GM23248 (cell line): Measurements from ENCODE around the gene WBP4. TPM values are rescaled to one million over a fixed set of nuclear protein-coding genes. Genes with fewer than 3 reads are reported as not detected.

Experiments
- DNase-seq: peaks from one replicate; pipeline ENCODE4 v3.0.0-alpha.2; 2015
- H2AFZ ChIP-seq: fragments of 200-600 bp; sonication (generic); 2 replicates; pipeline ENCODE4 v1.6.1; 2016; ENCODE audit warnings: antibody characterized with exemption
- H3F3A ChIP-seq: fragments of 200-600 bp; sonication (generic); 2 replicates; pipeline ENCODE4 v1.6.1; 2016; ENCODE audit warnings: mild to moderate bottlenecking, antibody characterized with exemption, mixed run types; ENCODE audit not compliant: insufficient read depth
- H3K27ac ChIP-seq: fragments of 200-600 bp; sonication (generic); 2 replicates; pipeline ENCODE4 v1.5.1; 2016; ENCODE audit warnings: mild to moderate bottlenecking
- H3K27me3 ChIP-seq: fragments of 200-600 bp; sonication (generic); replicated peaks from 2 replicates; pipeline ENCODE4 v1.6.1; 2016; ENCODE audit warnings: mild to moderate bottlenecking; ENCODE audit not compliant: insufficient read depth
- H3K36me3 ChIP-seq: fragments of 200-600 bp; sonication (generic); 2 replicates; pipeline ENCODE4 v1.6.1; 2016; ENCODE audit warnings: low read depth, mild to moderate bottlenecking
- H3K4me1 ChIP-seq: fragments of 200-600 bp; sonication (generic); 2 replicates; pipeline ENCODE4 v1.6.1; 2016; ENCODE audit warnings: mild to moderate bottlenecking; ENCODE audit not compliant: insufficient read depth
- H3K4me2 ChIP-seq: fragments of 200-600 bp; sonication (generic); one replicate; pipeline ENCODE4 v1.6.1; 2016; ENCODE audit warnings: mild to moderate bottlenecking; ENCODE audit not compliant: unreplicated experiment
- H3K4me3 ChIP-seq: fragments of 200-600 bp; sonication (generic); 2 replicates; pipeline ENCODE4 v1.5.1; 2016; ENCODE audit warnings: mild to moderate bottlenecking
- H3K79me2 ChIP-seq: fragments of 200-600 bp; sonication (generic); 2 replicates; pipeline ENCODE4 v1.6.1; 2016; ENCODE audit warnings: mild to moderate bottlenecking; ENCODE audit not compliant: insufficient read depth
- H3K9ac ChIP-seq: fragments of 200-600 bp; sonication (generic); 2 replicates; pipeline ENCODE4 v1.6.1; 2016; ENCODE audit warnings: mild to moderate bottlenecking
- H3K9me2 ChIP-seq: fragments of 200-600 bp; sonication (generic); 2 replicates; pipeline ENCODE4 v1.6.1; 2016; ENCODE audit warnings: mixed run types, mild to moderate bottlenecking, moderate library complexity; ENCODE audit not compliant: insufficient read depth
- H3K9me3 ChIP-seq: fragments of 200-600 bp; sonication (generic); one replicate; pipeline ENCODE4 v1.6.1; 2017; ENCODE audit warnings: low read depth
- H4K20me1 ChIP-seq: fragments of 200-600 bp; sonication (generic); 2 replicates; pipeline ENCODE4 v1.6.0; 2016; ENCODE audit not compliant: insufficient read depth
- EZH2 ChIP-seq: fragments of 200-600 bp; sonication (generic); IDR thresholded peaks from 2 replicates; pipeline ENCODE4 v1.6.1; 2018; ENCODE audit warnings: antibody characterized with exemption, mild to moderate bottlenecking; ENCODE audit not compliant: insufficient read depth, poor library complexity, severe bottlenecking
- EZH2phosphoT487 ChIP-seq: fragments of 200-600 bp; sonication (generic); IDR thresholded peaks from 2 replicates; pipeline ENCODE4 v1.6.1; 2018; ENCODE audit warnings: antibody characterized with exemption, moderate library complexity, mild to moderate bottlenecking, low read depth; ENCODE audit not compliant: insufficient read depth
- WGBS, 2 experiments: methylation state at CpG; one replicate each; pipeline ENCODE4 v1.1.6; 2015 to 2017; ENCODE audit warnings: low lambda C conversion rate in 2 of 2, low coverage in 1 of 2; ENCODE audit errors: missing lambda C conversion rate in 2 of 2; 5-methylcytosine and 5-hydroxymethylcytosine counted together
- in situ Hi-C: fragments of 300-500 bp; cut with MboI; formaldehyde crosslinking; loops from 2 replicates; pipeline ENCODE4 v1.15.0; 2020
- polyA plus RNA-seq: library from polyadenylated mRNA; unstranded; fragments of >200 nt; fragmentation: Nextera tagmentation; extraction: Ambion mirVana; gene quantifications from 2 replicates; pipeline ENCODE4 v1.2.1, GENCODE V29; 2016
- total RNA-seq: library from RNA; depleted of rRNA; stranded (reverse); fragments of >200 nt; shearing (Covaris generic); gene quantifications from 2 replicates; pipeline ENCODE4 v1.2.3, GENCODE V29; 2014

WBP4 gene
- total and polyA plus RNA-seq, 2 experiments from 2014 or later: 11.8 to 14.0 TPM

GRCh38 chr13:41098761-41099160, 37.5 kb downstream of the WBP4 start:
- Histone ChIP-seq H3K27me3 (no peaks in the 10 kb centered on the region), H3K36me3 (no peaks in the 10 kb centered on the region), H3K27ac (no peak overlapping the region), H3K79me2 (no peaks in the 10 kb centered on the region), H3K9me3 (no peaks in the 10 kb centered on the region), H3K4me2 (no peak overlapping the region), H3K4me1 (no peaks in the 10 kb centered on the region), H3K4me3 (no peak overlapping the region), H3K9me2 (no peaks in the 10 kb centered on the region), H4K20me1 (no peaks in the 10 kb centered on the region), H3F3A (no peaks in the 10 kb centered on the region), H2AFZ (no peak overlapping the region), H3K9ac (no peak overlapping the region)
- 91 to 100% methylated on average over 1 of the region's 1 CpG for WGBS, 2 experiments
- TF ChIP-seq EZH2 (no peak), EZH2phosphoT487 (no peak)
- no peak for DNase-seq
- in situ Hi-C loops: no loop called here

- Histone ChIP-seq H3K4me1 (no peaks in the 10 kb centered on the region), H3K27ac (no peak overlapping the region), H3K9ac (no peak overlapping the region), H3K4me3 (no peak overlapping the region), H3K4me2 (no peak overlapping the region), H2AFZ (no peak overlapping the region), H3K36me3 (no peaks in the 10 kb centered on the region), H4K20me1 (no peaks in the 10 kb centered on the region), H3K9me3 (no peaks in the 10 kb centered on the region), H3F3A (no peaks in the 10 kb centered on the region), H3K79me2 (no peaks in the 10 kb centered on the region), H3K27me3 (no peaks in the 10 kb centered on the region), H3K9me2 (no peaks in the 10 kb centered on the region)
- no peak for DNase-seq
- in situ Hi-C loops: no loop called here
- TF ChIP-seq EZH2phosphoT487: no peak
- TF ChIP-seq EZH2: no peak
Observed at GRCh38 chr13:41099986-41100385, 38.7 kb downstream of the WBP4 start.

- Histone ChIP-seq H3K36me3 (no peaks in the 10 kb centered on the region), H3K9me3 (no peaks in the 10 kb centered on the region), H3K9me2 (no peaks in the 10 kb centered on the region), H3F3A (no peaks in the 10 kb centered on the region), H3K4me3 (no peak overlapping the region), H3K9ac (no peak overlapping the region), H3K4me2 (no peak overlapping the region), H3K27ac (no peak overlapping the region), H3K79me2 (no peaks in the 10 kb centered on the region), H2AFZ (no peak overlapping the region), H3K27me3 (no peaks in the 10 kb centered on the region), H4K20me1 (no peaks in the 10 kb centered on the region), H3K4me1 (no peaks in the 10 kb centered on the region)
- in situ Hi-C loops: no loop called here
- DNase-seq: no peak
- TF ChIP-seq EZH2phosphoT487 (no peak), EZH2 (no peak)
- 83 to 85% methylated on average over 12 to 13 of the region's 15 CpGs for WGBS, 2 experiments
Observed at GRCh38 chr13:41107104-41107571, 45.8 kb downstream of the WBP4 start.

- Histone ChIP-seq H4K20me1 (no peaks in the 10 kb centered on the region), H3K4me3 (no peak overlapping the region), H3K4me2 (no peak overlapping the region), H3F3A (no peaks in the 10 kb centered on the region), H3K4me1 (no peaks in the 10 kb centered on the region), H3K27me3 (no peaks in the 10 kb centered on the region), H3K27ac (no peak overlapping the region), H3K9me2 (no peaks in the 10 kb centered on the region), H3K36me3 (no peaks in the 10 kb centered on the region), H2AFZ (no peak overlapping the region), H3K79me2 (no peaks in the 10 kb centered on the region), H3K9me3 (no peaks in the 10 kb centered on the region), H3K9ac (no peak overlapping the region)
- WGBS, 2 experiments: 56 to 67% methylated on average over 7 of the region's 7 CpGs
- TF ChIP-seq EZH2: no peak
- no peak for TF ChIP-seq EZH2phosphoT487
- in situ Hi-C loops: no loop called here
- DNase-seq: no peak
Observed at GRCh38 chr13:41107584-41108014, 46.3 kb downstream of the WBP4 start.

GRCh38 chr13:41111454-41111853, 50.1 kb downstream of the WBP4 start:
- peak; percentile 44 for DNase-seq
- in situ Hi-C loops: no loop called here

More at GRCh38 chr13:41111454-41111853, 50.1 kb downstream of the WBP4 start:
- no peak overlapping the region for H3K4me2 ChIP-seq
- H3K79me2 ChIP-seq: no peaks in the 10 kb centered on the region
- no peak for TF ChIP-seq EZH2
- no peak for TF ChIP-seq EZH2phosphoT487
- H3K9me3 ChIP-seq: no peaks in the 10 kb centered on the region
- no peak overlapping the region for H3K4me3 ChIP-seq
- no peaks in the 10 kb centered on the region for H3F3A ChIP-seq
- no peak overlapping the region for H2AFZ ChIP-seq
- H3K27ac ChIP-seq: no peak overlapping the region
- no peaks in the 10 kb centered on the region for H4K20me1 ChIP-seq
- 79 to 87% methylated on average over 7 of the region's 7 CpGs for WGBS, 2 experiments
- no peaks in the 10 kb centered on the region for H3K9me2 ChIP-seq
- H3K27me3 ChIP-seq: no peaks in the 10 kb centered on the region
- no peaks in the 10 kb centered on the region for H3K4me1 ChIP-seq
- H3K9ac ChIP-seq: no peak overlapping the region
- no peaks in the 10 kb centered on the region for H3K36me3 ChIP-seq
